Renal cortical epithelial cell (primary cell): ENCODE data around the gene MYH7. TPM values are rescaled to one million over a fixed set of nuclear protein-coding genes. Genes with fewer than 3 reads are reported as not detected.
A peak's percentile ranks its signal among the peaks of the same experiment; 100 is the strongest.
"Not testable (repeated sequence)": the region's sequence is repeated elsewhere in the genome, so short reads cannot be mapped to it uniquely, and the experiment has no call there.

Experiments
- DNase-seq: peaks from one replicate; pipeline ENCODE4 v3.0.0-alpha.2; 2011; ENCODE audit warnings: low read depth
- total RNA-seq: library from RNA; depleted of rRNA; stranded (reverse); fragments of >200 nt; gene quantifications from 2 replicates; pipeline ENCODE4 v1.2.3, GENCODE V29; 2014

The MYH7 gene
- under 0.01 TPM in 1 of 2 replicates, not detected in the other for total RNA-seq

GRCh38 chr14:23435543-23436326, at the start of gene MYH7:
Gene MYH7, minus strand, starts transcription at chr14:23435660. Its CDS starts 1,928 bp downstream, at chr14:23433732.
- no peak for DNase-seq

GRCh38 chr14:23483236-23483854, 47.9 kb upstream of the MYH7 start:
- DNase-seq, result no peak

GRCh38 chr14:23482823-23483148, 47.3 kb upstream of the MYH7 start:
- no peak for DNase-seq

- DNase-seq, result no peak
These were observed 46.7 kb upstream of the MYH7 start for GRCh38 chr14:23481979-23482822.

- DNase-seq, result peak; percentile 15
These were observed 46.0 kb upstream of the MYH7 start for GRCh38 chr14:23481362-23481970.

GRCh38 chr14:23478109-23478759, 42.8 kb upstream of the MYH7 start:
- DNase-seq, result peak; percentile 57

GRCh38 chr14:23470947-23471346, 35.5 kb upstream of the MYH7 start:
- no peak for DNase-seq

- DNase-seq, result no peak
These were observed 34.5 kb upstream of the MYH7 start for GRCh38 chr14:23469906-23470403.

- DNase-seq, result peak; percentile 100
These were observed 33.9 kb upstream of the MYH7 start, which contains the start of gene NGDN for GRCh38 chr14:23469127-23469905. Gene NGDN, plus strand, starts transcription at chr14:23469703. Its CDS starts 13 bp downstream, at chr14:23469716.

GRCh38 chr14:23468704-23469126, 33.3 kb upstream of the MYH7 start:
- no peak for DNase-seq

GRCh38 chr14:23465261-23465660, 29.8 kb upstream of the MYH7 start:
- DNase-seq, result no peak

GRCh38 chr14:23464700-23465099, 29.2 kb upstream of the MYH7 start:
- no peak for DNase-seq

GRCh38 chr14:23460960-23461359, 25.5 kb upstream of the MYH7 start:
- no peak for DNase-seq

GRCh38 chr14:23457587-23458445, 22.4 kb upstream of the MYH7 start:
- no peak for DNase-seq

- DNase-seq, result not testable (repeated sequence)
These were observed 21.6 kb upstream of the MYH7 start for GRCh38 chr14:23456883-23457586.

GRCh38 chr14:23454445-23454856, 19.0 kb upstream of the MYH7 start:
- DNase-seq, result no peak

GRCh38 chr14:23452237-23452636, 16.8 kb upstream of the MYH7 start:
- no peak for DNase-seq

GRCh38 chr14:23450379-23450778, 14.9 kb upstream of the MYH7 start:
- DNase-seq, result no peak

- no peak for DNase-seq
These were observed 13.9 kb upstream of the MYH7 start for GRCh38 chr14:23449314-23449713.
